Psoas muscle (tissue), 8 donors: ENCODE results near the gene STARD10. TPM values are rescaled to one million over a fixed set of nuclear protein-coding genes. Genes with fewer than 3 reads are reported as not detected.

Source experiments
- ATAC-seq, 4 donors: fragments of 200-7000 bp; cut with Tn5 transposase; one replicate each; pipeline ENCODE4 v1.9.1; 2020; ENCODE audit warnings: moderate library complexity in 3 of 4, mild to moderate bottlenecking in 2 of 4
- DNase-seq, 2 donors: peaks; one replicate each; pipeline ENCODE4 v3.0.0-alpha.2; 2020
- H3K27ac ChIP-seq: fragments of 200-600 bp; one replicate; pipeline ENCODE4 v1.8.0; 2022
- H3K27me3 ChIP-seq, 3 donors: fragments of 200-600 bp in 1 of 3; one replicate each; pipeline versions ENCODE4 v1.6.1 to v1.8.0; 2013 to 2022; ENCODE audit warnings: low read length in 2 of 3, mild to moderate bottlenecking in 2 of 3, moderate library complexity in 1 of 3; ENCODE audit not compliant: insufficient read depth in 3 of 3
- H3K36me3 ChIP-seq, 2 donors: fragments of 200-600 bp in 1 of 2; one replicate each; pipeline versions ENCODE4 v1.6.1 to v1.8.0; 2013 to 2022; ENCODE audit warnings: low read depth in 1 of 2, mild to moderate bottlenecking in 1 of 2, moderate library complexity in 1 of 2; ENCODE audit not compliant: insufficient read depth in 1 of 2
- H3K4me1 ChIP-seq: fragments of 200-600 bp; one replicate; pipeline ENCODE4 v1.8.0; 2022
- H3K4me3 ChIP-seq: fragments of 200-600 bp; one replicate; pipeline ENCODE4 v1.8.0; 2022; ENCODE audit warnings: mild to moderate bottlenecking
- H3K9me3 ChIP-seq: fragments of 200-600 bp; one replicate; pipeline ENCODE4 v1.8.0; 2022
- CTCF ChIP-seq: fragments of 200-600 bp; IDR thresholded peaks from one replicate; pipeline ENCODE4 v1.8.0; 2022; ENCODE audit warnings: antibody characterized with exemption
- WGBS, 3 donors: extraction: QIAGEN DNeasy Blood & Tissue Kit; methylation state at CpG; one replicate each; pipeline versions ENCODE4 v1.1.6 to v1.1.7; 2013; 5-methylcytosine and 5-hydroxymethylcytosine counted together
- intact Hi-C, 2 donors: fragments of 100-400 bp; cut with DNase I; formaldehyde crosslinking; loops; one replicate each; pipeline versions ENCODE4 v1.11.0 to v1.14.2; 2022
- polyA plus RNA-seq, 3 donors: library from polyadenylated mRNA; stranded (reverse); fragments of 200-250 nt; gene quantifications; one replicate each; pipeline ENCODE4 v1.2.3, GENCODE V29; 2013
- total RNA-seq, 4 donors: library from RNA; stranded (reverse); fragmentation: NEBNext Ultra II Directional in 2 of 4; extraction: Animal tissue kit (Norgen Biotek cat#: 25700) in 2 of 4; gene quantifications; one replicate each; pipeline versions ENCODE4 v1.2.1 to v1.2.4, GENCODE V29; 2021 to 2023
- donor health status: healthy with polysubstance abuse.
- donor health status: DM: no; HTN: no; CAD: no; lungs with moderate emphysema.
- donor health status: Bipolar disorder and iron deficiency.
- donor health status: healthy.
- donor health status: DM: yes; HTN: yes; CAD: no.
- donor health status: DM: no; HTN: no; CAD: no.
- donor health status: DM: no; HTN: no; CAD: no.
- donor health status: DM: yes; HTN: yes; CAD: no.

The STARD10 gene
- total and polyA plus RNA-seq, 7 donors = 18.6 to 99.9 (median 57.3) TPM

GRCh38 chr11:72724021-72724551 lies 69.8 kb downstream of the STARD10 start:
- Histone ChIP-seq H3K4me1 (peaks cover 31% of the 10 kb centered on the region), H3K27me3 (no peaks in the 10 kb centered on the region), H3K4me3 (no peak overlapping the region), H3K27ac (no peak overlapping the region), H3K36me3 (no peaks in the 10 kb centered on the region), H3K9me3 (no peaks in the 10 kb centered on the region)
- ATAC-seq (no peak), DNase-seq (peak in 1 of 2 donors; percentile 41)
- intact Hi-C loops = loop anchor here (2.0 to 5.0 kb wide), 4 partner anchors 29 to 453 kb away; partner anchors contain the start of gene ARAP1 (in 1 of the 2)
- no peak for TF ChIP-seq CTCF
- WGBS, 3 donors = 91 to 99% (median 93%) methylated on average over 5 of the region's 5 CpGs

- no peak overlapping the region for H3K27ac ChIP-seq
- no peaks in the 10 kb centered on the region for H3K36me3 ChIP-seq
- no peak overlapping the region for H3K4me3 ChIP-seq
- intact Hi-C loops = loop anchor here (5.0 kb wide), 2 partner anchors 94 to 454 kb away; no protein-coding TSS in a partner anchor
- TF ChIP-seq CTCF = no peak
- no peaks in the 10 kb centered on the region for H3K9me3 ChIP-seq
- no peaks in the 10 kb centered on the region for H3K27me3 ChIP-seq
- 80 to 83% (median 80%) methylated on average over 9 of the region's 9 CpGs for WGBS, 3 donors
- peak in 1 of 2 donors; percentile 19 for DNase-seq
- peaks cover 37% of the 10 kb centered on the region for H3K4me1 ChIP-seq
- ATAC-seq = no peak
These were observed 70.3 kb downstream of the STARD10 start for GRCh38 chr11:72723508-72723907.

- Histone ChIP-seq H3K4me3 (peak overlapping the region; percentile 76), H3K27ac (peak overlapping the region; percentile 89), H3K4me1 (peaks cover 46% of the 10 kb centered on the region), H3K9me3 (no peaks in the 10 kb centered on the region), H3K27me3 (no peaks in the 10 kb centered on the region), H3K36me3 (no peaks in the 10 kb centered on the region)
- peak; percentile 82 to 88 (median 86) for ATAC-seq
- intact Hi-C loops = loop anchor here (5.0 kb wide), 2 partner anchors 95 to 455 kb away; no protein-coding TSS in a partner anchor
- 1% methylated on average over 9 to 10 of the region's 10 CpGs for WGBS, 3 donors
- DNase-seq = peak; percentile 85 to 92
- no peak for TF ChIP-seq CTCF
These were observed 71.6 kb downstream of the STARD10 start for GRCh38 chr11:72722050-72722748.

- Histone ChIP-seq H3K9me3 (no peaks in the 10 kb centered on the region), H3K27ac (peak overlapping the region; percentile 89), H3K36me3 (no peaks in the 10 kb centered on the region), H3K27me3 (no peaks in the 10 kb centered on the region), H3K4me3 (peak overlapping the region; percentile 76), H3K4me1 (peaks cover 47% of the 10 kb centered on the region)
- WGBS, 3 donors = 1 to 5% (median 1%) methylated on average over 11 to 13 of the region's 13 CpGs
- peak in 1 of 2 donors; percentile 64 for DNase-seq
- peak in 3 of 4 donors; percentile 15 to 45 (median 21) for ATAC-seq
- intact Hi-C loops = loop anchor here (5.0 kb wide), 2 partner anchors 96 to 456 kb away; no protein-coding TSS in a partner anchor
- TF ChIP-seq CTCF = no peak
These were observed 72.2 kb downstream of the STARD10 start for GRCh38 chr11:72721689-72722049.
